Retinal pigment epithelial cell (primary cell): ENCODE results near the gene NLRC3.
A peak's percentile ranks its signal among the peaks of the same experiment; 100 is the strongest.

Experiments used
- DNase-seq: peaks from one replicate; pipeline ENCODE4 v3.0.0-alpha.2; 2010; ENCODE audit warnings: low read depth
- H3K4me3 ChIP-seq: 2 replicates; pipeline ENCODE4 v1.5.1; 2011; ENCODE audit warnings: mild to moderate bottlenecking, low read length, control low read depth, moderate library complexity
- TF ChIP-seq, protein P1 (sequence below): conservative IDR thresholded peaks from 2 replicates; pipeline ENCODE4 v1.5.1; 2011; ENCODE audit warnings: low read depth, low read length, control low read depth, inconsistent platforms

Gene NLRC3

DNA sequence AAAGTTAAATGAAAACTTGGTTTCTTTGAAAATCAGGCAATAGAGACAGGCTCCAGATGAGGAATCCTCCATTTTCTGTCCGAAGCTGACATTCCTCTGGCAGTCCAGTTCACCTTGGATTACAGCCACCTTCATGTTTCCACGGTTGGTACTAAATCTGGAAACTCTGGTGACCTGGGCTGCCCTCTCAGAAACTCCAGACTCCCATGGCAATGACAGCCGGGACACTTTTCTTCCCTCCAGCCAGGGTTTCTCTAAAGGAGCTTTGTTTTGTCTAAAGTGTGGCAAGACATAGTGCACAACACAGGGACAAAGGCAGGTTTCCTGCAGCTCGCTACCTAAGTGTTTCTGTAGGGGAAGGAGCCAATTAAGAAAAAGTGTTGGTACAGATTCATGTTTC lies 40.4 kb downstream of the NLRC3 start:
- TF ChIP-seq, protein P1, sequence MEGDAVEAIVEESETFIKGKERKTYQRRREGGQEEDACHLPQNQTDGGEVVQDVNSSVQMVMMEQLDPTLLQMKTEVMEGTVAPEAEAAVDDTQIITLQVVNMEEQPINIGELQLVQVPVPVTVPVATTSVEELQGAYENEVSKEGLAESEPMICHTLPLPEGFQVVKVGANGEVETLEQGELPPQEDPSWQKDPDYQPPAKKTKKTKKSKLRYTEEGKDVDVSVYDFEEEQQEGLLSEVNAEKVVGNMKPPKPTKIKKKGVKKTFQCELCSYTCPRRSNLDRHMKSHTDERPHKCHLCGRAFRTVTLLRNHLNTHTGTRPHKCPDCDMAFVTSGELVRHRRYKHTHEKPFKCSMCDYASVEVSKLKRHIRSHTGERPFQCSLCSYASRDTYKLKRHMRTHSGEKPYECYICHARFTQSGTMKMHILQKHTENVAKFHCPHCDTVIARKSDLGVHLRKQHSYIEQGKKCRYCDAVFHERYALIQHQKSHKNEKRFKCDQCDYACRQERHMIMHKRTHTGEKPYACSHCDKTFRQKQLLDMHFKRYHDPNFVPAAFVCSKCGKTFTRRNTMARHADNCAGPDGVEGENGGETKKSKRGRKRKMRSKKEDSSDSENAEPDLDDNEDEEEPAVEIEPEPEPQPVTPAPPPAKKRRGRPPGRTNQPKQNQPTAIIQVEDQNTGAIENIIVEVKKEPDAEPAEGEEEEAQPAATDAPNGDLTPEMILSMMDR: no peak
- DNase-seq: peak; percentile 34

DNA sequence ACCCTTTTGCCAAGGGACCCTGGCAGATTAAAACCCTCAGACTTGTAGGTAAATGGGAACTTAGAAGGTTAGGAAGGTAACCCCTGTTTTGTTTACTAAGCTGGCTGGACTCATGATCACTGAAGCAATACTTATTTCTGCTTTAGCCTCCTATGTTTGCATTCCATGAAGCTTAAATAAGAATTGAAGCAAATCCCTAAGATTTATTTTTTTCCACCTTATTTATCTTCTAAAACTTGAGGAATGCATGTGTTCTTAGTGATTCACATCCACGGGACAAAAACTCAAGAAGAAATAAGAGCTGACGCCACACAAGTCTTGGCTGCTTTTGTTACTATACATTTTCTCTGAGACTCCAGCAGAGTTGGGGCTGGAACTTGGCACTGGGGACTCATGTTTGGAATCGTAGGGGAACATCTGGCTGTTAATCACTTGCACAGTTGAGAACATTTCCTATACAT lies 40.9 kb downstream of the NLRC3 start:
- TF ChIP-seq, protein P1: no peak
- H3K4me3 ChIP-seq: no peak overlapping the region
- peak; percentile 88 for DNase-seq

More for the DNA sequence above, 40.4 kb downstream of the NLRC3 start:
- peak overlapping the region; percentile 2 for H3K4me3 ChIP-seq

DNA sequence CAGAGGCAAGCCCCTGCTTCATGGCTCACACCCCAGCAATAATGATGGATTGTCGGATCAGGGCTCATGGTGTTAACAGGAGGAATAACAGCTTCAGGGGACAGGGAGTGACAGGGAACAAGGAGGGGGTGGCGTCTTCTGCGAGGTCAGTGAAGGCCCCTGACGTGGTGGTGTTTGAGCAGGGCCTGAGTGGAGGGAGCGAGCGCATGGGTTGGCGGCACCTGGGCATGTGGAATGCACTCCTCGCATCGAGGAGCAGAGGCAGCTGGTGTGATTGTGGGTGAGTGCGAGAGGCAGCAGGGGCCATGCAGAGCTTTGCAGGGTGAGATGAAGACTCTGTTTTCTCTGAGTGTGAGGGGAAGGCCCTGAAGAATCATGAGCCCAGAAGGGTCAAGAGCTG lies 43.1 kb downstream of the NLRC3 start:
- no peak for DNase-seq
- TF ChIP-seq, protein P1: no peak
- H3K4me3 ChIP-seq: no peak overlapping the region

DNA sequence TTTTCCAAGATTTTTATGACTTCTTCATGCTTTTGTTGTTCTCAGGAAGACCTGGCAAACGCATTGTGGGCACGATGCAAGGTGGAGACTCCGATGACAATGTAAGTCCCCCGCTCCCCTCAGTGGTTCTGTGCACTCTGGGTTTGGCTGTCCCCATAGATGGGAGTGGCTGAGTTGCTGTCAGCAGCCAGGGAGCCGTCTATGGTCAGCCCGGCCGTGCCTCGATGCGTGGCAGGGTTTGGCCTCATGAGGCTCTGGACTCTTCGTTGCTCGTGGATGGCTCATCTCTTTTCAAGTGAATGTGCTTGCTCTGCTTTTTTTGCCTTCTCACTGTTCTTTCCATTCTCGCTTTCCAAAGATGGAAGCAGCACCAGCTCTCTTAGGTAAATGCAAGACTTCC lies 44.5 kb downstream of the NLRC3 start:
- no peak overlapping the region for H3K4me3 ChIP-seq
- DNase-seq: no peak
- TF ChIP-seq, protein P1: no peak

DNA sequence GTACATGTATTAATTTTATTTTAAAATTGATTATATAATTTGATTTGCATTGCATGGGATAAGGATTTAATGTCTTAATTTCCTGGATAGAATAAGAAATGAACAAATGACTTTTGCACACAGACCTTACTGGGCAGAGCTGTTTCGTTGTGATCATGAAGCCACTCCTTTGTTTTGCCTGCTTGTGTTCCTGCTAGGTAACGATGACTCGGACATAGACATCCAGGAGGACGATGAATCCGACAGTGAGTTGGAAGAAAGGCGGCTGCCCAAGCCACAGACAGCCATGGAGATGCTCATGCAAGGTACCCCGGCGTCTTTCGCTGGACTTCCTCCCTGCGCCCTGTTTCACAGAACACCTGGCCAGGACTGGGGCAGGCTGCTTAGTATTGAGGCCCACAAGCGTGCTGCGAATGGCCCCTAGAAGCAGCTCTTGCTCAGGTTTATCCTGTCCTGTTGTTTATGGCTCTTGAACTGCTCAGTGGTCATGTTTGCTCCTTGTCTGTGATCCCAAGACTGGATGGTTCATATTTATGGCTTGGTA lies 46.8 kb downstream of the NLRC3 start:
- DNase-seq: no peak
- TF ChIP-seq, protein P1: no peak
- H3K4me3 ChIP-seq: no peak overlapping the region

DNA sequence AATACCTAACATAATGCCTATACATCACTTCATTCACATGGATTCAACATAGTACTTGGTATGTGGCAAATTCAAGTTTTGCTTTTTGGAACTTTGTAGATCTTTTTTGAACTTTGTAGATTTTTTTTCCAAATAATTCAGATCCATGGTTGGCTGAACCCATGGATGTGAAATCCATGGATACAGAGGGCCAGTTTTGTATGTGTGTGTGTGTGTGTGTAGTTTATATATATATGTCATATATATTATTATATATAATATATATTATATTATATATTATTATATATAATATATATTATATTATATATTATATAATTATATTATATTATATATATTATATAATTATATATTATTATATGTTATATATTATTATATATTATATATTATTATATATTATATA lies 48.0 kb downstream of the NLRC3 start:
- H3K4me3 ChIP-seq: no peak overlapping the region
- TF ChIP-seq, protein P1: no peak
- DNase-seq: no peak

DNA sequence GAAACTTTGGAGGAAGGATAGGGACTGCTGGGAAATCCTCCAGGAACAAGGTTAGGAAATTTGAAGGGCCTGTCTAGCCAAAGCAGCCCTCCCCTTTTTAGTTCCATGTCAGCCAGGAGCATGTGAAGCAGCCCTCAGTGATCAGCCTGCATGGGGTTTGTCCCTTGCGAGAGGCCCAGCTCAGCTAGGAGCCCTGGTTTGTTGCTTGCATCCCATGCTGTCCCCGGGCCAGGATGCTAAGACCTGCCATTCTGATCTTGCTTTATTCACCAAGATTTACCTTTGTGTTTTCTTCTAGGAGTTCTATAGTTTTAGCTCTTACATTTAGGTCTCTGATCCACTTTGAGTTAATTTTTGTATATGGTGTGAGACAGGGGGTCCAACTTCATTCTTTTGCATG lies 48.8 kb downstream of the NLRC3 start:
- no peak overlapping the region for H3K4me3 ChIP-seq
- TF ChIP-seq, protein P1: no peak
- DNase-seq: no peak
